Measurements from ENCODE around the gene CAMK2A.

The CAMK2A gene

GRCh38 chr5:150297236-150297890, 7.8 kb upstream of the CAMK2A start:
- Histone ChIP-seq H3K36me3 (no peaks in the 10 kb centered on the region), H3K9me3 (no peaks in the 10 kb centered on the region), H3K4me3 (ENCODE audit: low read depth, low read length) (no peak overlapping the region), H3K27me3 (no peaks in the 10 kb centered on the region), H3K4me1 (peaks cover 17% of the 10 kb centered on the region)
- no peak for DNase-seq
- no peak for TF ChIP-seq CTCF (IDR thresholded peaks at IDR 0.05; ENCODE audit: low read depth, low read length)

GRCh38 chr5:150296496-150296895, 6.9 kb upstream of the CAMK2A start:
- no peak for DNase-seq
- Histone ChIP-seq H3K27me3 (no peaks in the 10 kb centered on the region), H3K4me1 (peaks cover 17% of the 10 kb centered on the region), H3K36me3 (no peaks in the 10 kb centered on the region), H3K4me3 (ENCODE audit: low read depth, low read length) (no peak overlapping the region), H3K9me3 (no peaks in the 10 kb centered on the region)
- TF ChIP-seq CTCF (IDR thresholded peaks at IDR 0.05; ENCODE audit: low read depth, low read length), result no peak

DNA sequence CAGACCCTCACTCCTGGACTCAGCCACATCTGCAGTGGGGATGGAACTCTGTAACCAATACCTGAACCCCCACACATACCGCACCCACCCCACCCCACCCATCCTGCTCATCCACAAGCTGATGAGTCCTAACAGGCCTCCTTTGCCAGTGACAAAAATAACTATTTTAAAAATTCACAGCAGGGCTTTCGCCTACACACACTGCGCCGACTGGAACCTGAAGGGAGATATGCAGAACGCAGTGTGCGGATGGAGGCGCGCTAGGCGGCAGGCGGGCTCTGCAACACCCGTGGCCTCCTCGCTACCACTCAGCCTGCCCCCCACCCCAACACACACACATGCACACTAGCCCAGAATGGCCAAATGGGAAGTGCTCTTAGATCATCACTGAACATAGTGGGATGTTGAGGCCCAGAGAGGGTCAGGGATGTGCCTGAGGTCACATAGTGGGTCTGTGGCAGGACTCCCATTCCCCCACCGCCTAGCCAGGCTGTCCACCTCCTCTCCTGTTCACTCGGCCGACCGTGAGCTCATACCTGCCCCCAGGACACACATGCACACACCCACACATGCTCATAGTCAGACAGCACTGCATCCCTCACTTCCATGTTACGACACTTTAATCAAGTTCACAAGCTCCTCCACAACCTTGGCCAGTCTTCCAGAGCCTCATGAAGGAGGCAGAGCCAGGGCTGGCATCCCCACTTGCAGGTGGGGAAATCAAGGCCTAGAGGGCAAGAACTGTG, 6.3 kb upstream of the CAMK2A start:
- H3K4me3 ChIP-seq (ENCODE audit: low read depth, low read length), result no peak overlapping the region

GRCh38 chr5:150295172-150295634, 5.6 kb upstream of the CAMK2A start:
- no peaks in the 10 kb centered on the region for H3K36me3 ChIP-seq
- peaks cover 17% of the 10 kb centered on the region for H3K4me1 ChIP-seq
- H3K27me3 ChIP-seq, result no peaks in the 10 kb centered on the region
- no peak overlapping the region for H3K4me3 ChIP-seq (ENCODE audit: low read depth, low read length)
- no peaks in the 10 kb centered on the region for H3K9me3 ChIP-seq
- DNase-seq, result peak; percentile 61
- TF ChIP-seq CTCF (IDR thresholded peaks at IDR 0.05; ENCODE audit: low read depth, low read length), result no peak

More for the DNA sequence above, 6.3 kb upstream of the CAMK2A start:
- Histone ChIP-seq H3K4me1 (peaks cover 17% of the 10 kb centered on the region), H3K9me3 (no peaks in the 10 kb centered on the region), H3K36me3 (no peaks in the 10 kb centered on the region), H3K27me3 (no peaks in the 10 kb centered on the region)
- no peak for DNase-seq
- TF ChIP-seq CTCF (IDR thresholded peaks at IDR 0.05; ENCODE audit: low read depth, low read length), result no peak

- H3K4me1 ChIP-seq, result peaks cover 17% of the 10 kb centered on the region
- no peak for DNase-seq
- no peaks in the 10 kb centered on the region for H3K27me3 ChIP-seq
- H3K4me3 ChIP-seq (ENCODE audit: low read depth, low read length), result no peak overlapping the region
- no peaks in the 10 kb centered on the region for H3K9me3 ChIP-seq
- H3K36me3 ChIP-seq, result no peaks in the 10 kb centered on the region
- TF ChIP-seq CTCF (IDR thresholded peaks at IDR 0.05; ENCODE audit: low read depth, low read length), result no peak
Observed at GRCh38 chr5:150294551-150295071, 5.0 kb upstream of the CAMK2A start.
